NCI-H128 (cell line): ENCODE measurements around the gene SHC2.
"Not testable (repeated sequence)": the region's sequence is repeated elsewhere in the genome, so short reads cannot be mapped to it uniquely, and the experiment has no call there.

ENCODE experiments used
- DNase-seq: peaks from one replicate; lab custom pipeline; 2025; ENCODE audit not compliant: unreplicated experiment; lab: John Stamatoyannopoulos, UW

SHC2 gene

GRCh38 chr19:427675-428074 lies 33.2 kb downstream of the SHC2 start:
- not testable (repeated sequence) for DNase-seq

DNA sequence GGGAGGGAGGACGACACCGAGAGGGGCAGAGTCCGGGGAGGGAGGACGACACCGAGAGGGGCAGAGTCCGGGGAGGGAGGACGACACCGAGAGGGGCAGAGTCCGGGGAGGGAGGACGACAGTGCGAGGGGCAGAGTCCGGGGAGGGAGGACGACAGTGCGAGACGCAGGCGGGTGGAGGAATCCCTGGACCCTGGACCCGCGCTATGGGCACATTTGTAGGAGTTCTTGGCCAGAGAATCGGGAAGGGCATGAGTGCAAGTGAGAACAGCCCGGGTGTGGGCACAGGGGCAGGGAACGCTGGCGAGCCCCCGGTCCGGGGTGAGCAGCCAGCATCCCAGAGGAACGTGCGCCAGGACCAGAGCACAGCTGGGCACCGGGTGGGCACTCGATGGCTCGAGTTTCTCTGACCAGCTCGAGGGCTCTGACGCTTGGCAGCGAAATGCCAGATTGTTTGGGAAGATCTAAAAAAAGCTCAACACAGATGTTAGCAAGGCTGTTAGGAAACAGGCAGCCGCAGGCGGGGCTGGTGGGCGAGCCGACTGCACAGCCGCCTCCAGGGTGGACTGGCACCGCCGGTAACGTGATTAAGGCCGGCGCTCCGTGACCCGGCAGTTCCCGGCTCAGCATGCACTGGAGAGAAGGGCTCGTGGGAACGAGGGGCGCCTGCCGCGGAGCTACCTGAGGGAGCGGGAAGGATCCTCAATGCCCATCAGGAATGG lies 33.9 kb downstream of the SHC2 start:
- DNase-seq = no peak

DNA sequence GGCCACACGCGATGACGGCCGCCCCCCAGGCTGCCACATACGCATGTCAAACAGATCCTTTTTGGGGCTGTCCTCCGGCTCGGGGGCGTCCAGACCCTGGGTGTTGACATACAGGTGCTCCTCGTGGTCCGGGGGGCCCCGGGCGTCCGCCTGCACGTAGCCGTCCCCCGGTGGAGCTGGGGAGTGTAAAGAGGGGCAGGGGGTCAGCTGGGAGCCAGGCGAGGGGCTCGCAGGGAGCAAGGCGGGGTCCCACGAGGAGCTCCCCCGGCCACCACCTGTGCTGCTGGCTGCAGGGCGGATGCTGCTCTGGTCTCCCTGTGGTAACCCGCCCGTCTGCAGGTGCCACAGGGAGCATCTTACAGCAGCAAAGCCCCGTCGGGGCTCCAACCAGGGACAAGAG lies 35.8 kb downstream of the SHC2 start:
- no peak for DNase-seq

DNA sequence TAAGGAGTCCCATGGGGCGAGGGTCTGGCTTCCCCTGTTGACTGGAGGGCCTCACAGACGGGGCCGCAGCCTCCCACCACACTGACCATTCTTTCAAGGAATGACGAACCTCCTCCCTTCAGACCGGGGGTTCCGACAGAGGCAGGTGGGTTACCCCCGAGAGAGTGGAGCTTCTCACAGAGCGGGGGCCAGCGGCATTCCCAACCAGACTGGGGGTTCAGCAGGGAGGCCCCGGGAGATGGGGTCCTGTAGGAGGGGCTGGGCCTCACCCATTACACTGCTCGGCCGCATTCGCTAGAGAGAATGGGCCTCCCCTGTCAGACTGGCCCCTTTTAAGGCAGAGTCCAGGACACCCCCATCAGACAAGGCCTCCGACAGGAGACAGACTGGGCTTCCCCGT lies 36.3 kb downstream of the SHC2 start:
- no peak for DNase-seq

DNA sequence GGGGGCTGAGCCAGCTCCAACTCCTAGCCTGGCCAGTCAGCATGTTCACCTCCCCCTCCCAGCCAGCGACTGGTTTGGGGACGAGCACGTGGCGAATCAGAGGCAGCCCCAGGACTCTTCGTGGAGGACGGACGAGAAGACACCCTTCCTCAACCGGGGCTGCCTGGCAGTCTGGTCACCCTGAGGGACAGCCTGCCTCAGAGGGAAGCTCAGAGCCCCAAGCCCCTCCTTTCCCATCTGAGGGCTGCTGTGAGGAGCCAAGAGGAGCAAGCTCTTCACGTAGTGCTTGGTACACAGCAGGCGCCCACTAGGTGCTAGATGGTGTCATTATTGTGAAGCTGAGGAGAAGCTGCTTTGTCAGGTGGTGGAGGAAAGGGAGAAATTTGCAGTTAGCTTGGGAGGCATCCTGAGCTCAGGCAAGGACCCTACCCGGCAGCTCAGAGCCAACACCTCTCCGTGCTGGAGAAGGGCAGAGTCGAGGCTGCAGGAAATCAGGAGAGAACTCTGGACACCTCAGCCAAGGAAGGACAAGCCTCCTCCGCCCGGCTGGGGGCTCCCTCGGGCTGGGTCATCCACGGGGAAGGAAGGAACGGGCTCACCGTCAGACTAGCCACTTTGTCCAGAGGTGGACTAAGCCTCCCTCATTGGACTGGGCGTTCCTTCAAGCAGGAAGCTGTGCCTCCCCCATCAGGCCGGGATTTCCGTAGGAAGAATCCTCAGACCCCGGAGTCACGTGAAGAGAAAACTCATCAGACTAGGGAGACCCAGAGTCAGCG lies 37.0 kb downstream of the SHC2 start:
- DNase-seq = no peak

GRCh38 chr19:422917-423226 lies 38.0 kb downstream of the SHC2 start:
- DNase-seq = not testable (repeated sequence)

DNA sequence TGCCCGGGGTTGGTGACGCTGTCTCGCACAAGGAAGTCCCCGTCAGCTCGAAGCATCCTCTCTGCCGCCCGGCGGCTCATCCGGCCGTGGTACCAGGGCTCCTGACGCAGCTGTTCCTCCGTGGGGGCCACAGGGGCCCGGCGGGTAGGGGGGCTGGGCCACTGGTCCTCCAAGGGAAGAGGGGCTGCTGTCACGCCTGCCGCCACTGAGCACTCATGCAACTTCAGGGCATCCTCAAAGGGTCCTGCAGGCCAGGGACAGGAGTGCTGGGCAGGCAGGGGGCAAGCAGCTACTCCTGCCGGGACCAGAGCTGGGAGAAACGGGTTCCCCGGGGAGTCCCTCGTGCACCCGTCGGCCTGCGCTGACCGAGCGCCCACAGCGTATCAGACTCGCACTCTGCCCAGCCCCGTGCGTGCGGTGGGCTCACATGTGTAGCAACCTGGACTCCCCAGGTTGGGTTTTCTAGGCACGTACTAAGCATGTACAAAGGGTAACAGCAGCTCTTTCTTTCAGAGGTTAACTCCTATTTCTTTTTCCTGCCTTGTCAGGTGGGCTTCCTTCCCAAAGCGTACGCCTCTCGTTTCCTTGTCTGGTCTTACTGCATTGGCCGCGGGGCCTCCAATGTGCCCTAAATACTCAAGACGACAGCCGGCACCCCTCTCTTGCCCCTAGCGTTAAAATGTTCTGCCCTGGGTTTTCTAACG lies 38.5 kb downstream of the SHC2 start:
- DNase-seq = no peak

DNA sequence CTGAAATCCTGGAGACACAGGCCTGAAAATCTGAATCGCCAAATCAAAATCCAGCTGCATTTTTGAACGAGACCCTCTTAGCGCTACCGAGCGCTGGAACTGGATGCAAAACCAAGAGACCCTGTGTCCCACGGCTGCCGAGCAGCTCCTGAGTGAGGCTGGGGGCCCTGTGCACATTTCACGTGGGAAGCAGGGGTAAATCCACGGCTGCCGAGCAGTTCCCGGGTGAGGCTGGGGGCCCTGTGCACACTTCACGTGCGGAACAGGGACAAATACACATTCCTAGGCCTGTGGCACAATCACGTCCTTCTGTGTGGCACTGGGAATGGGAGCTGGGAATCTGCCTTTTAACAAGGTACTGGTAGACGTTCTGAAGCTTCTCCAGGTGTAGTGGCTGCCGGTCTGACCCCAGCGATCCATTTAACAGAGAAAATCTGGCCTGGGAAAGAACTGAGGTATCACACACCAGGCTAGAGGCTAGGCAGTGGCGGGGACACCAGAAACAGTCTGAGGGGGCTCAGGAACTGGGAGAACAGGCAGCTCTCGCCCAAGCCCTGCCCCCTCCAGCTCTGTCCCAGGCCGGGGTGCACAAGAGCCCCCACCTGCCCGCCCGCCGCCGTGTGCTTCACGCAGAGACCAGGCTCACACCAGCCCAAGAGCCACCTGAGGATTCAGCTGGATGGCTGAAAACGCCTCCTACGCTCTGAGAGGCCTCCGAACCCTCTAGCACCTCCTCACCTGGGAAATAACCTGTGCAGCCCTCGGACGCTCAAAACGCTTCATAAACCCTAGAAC lies 40.9 kb downstream of the SHC2 start:
- DNase-seq = no peak

- no peak for DNase-seq
Measured at GRCh38 chr19:418761-419671, 41.8 kb downstream of the SHC2 start.

GRCh38 chr19:416416-416815 lies 44.4 kb downstream of the SHC2 start:
- DNase-seq = no peak

- no peak for DNase-seq
Measured at GRCh38 chr19:415292-415691, 45.5 kb downstream of the SHC2 start.

- DNase-seq = no peak
Measured at GRCh38 chr19:413756-414420, 46.9 kb downstream of the SHC2 start.

DNA sequence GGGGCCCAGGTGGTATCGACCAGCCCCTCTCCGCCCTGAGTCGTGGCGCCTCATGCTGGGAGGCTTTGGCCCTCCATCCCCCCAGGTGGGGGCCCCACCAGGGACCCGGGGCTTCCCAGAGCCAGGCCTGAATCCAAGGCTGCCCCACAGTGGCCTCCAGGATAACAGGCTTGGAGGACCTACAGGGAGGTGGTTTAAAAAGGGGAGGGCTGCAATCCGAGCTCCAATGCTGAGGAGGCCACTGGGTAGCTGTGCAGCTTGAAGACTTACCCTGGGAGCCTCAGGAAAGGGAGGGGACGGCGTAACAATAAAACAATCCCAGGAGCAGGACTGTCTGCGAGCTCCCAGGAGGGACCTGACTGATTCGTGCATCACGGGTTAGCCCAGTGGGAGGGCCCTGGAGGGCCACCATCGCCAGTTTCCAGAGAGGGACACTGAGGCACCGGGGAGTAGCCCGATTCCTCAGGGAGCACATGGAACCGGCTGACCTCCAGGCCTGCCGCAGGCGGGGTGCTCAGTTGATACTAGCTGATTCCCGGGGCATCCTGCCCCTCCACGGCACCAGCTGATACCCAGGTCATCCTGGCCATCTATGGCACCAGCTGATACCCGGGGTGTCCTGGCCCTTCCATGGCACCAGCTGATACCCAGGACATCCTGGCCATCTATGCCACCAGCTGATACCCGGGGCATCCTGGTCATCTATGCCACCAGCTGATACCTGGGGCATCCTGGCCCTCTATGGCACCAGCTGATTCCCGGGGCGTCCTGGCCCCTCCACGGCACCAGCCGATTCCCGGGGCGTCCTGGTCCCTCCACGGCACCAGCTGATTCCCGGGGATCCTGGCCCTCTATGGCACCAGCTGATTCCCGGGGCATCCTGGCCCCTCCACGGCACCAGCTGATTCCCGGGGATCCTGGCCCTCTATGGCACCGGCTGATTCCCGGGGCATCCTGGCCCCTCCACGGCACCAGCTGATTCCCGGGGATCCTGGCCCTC lies 48.2 kb downstream of the SHC2 start:
- no peak for DNase-seq

DNA sequence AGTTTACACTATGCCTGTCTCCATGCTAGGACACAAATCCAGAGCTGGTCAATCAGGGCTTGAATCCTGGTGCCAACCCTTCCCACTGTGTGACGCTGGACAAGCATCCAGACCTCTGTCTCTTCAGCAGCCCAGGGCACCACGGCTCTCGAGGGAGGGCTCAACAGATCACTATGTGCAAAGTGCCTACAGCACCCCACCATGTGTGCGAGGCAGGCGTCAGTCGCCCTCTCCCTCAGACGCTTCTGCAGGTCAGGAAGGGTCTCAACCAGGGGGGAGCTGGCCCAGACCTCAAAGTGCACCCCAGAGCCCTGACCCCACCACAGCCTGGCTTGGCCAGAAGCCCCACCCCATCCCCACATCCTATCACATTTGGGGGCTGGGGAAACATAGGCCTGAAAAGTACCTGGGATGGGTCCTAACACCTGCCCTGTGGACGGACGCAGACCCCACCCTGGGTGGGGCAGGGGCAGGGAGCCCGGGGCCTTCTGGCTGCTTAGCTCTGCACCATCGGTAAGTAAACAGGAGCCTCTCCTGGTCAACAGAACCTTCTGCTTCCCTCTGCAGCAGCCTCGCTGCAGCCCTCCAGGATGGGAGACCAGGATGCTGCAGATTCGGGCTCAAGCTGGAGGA lies 49.0 kb downstream of the SHC2 start:
- DNase-seq = no peak

DNA sequence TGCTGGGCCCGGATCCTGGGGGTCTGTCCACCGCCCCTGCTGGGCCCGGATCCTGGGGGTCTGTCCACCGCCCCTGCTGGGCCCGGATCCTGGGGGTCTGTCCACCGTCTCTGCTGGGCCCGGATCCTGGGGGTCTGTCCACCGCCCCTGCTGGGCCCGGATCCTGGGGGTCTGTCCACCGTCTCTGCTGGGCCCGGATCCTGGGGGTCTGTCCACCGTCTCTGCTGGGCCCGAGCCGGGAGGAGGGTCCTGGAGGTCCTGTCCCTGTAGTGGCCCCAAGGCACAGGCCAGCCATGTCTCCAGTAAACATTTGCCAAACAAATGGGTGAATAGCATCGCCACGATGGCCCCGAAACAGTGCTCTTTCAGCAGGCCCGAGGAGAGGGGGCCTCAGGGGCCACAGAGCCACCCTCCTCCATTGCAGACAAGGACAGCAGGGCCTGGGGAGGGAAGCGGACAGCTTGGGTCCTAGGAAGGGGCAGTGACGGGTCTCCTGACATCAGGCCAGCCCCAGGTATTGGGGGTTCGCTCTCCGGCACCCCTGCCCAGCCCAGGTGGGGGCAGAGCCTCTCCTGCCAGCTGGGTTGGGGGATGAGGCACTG lies 49.6 kb downstream of the SHC2 start:
- not testable (repeated sequence) for DNase-seq

DNA sequence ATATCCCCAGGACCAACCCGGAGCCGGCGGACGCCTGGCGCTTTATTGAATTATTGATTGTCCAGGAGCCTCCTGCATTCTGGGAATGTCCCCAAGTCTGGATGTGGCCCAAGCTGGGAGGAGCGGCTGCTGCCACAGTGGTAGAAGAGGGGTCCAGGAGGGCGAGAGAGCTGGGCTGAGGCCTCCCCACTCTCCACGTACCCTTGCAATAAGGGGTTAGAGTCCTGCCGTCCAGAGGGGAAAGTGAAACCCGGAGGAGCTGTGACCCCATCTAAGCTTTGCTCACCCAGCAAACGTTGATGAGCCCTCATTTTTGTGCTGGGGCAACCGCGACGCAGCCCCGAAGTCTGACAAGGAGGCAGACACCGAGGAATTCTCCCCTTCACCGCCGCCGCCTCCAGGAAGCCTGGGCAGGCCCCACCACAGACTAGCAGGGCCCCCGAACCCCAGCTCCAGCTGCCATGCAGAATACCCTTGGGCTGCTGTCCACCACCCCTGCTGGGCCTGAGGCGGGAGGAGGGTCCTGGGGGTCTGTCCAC lies 50.5 kb downstream of the SHC2 start:
- no peak for DNase-seq

DNA sequence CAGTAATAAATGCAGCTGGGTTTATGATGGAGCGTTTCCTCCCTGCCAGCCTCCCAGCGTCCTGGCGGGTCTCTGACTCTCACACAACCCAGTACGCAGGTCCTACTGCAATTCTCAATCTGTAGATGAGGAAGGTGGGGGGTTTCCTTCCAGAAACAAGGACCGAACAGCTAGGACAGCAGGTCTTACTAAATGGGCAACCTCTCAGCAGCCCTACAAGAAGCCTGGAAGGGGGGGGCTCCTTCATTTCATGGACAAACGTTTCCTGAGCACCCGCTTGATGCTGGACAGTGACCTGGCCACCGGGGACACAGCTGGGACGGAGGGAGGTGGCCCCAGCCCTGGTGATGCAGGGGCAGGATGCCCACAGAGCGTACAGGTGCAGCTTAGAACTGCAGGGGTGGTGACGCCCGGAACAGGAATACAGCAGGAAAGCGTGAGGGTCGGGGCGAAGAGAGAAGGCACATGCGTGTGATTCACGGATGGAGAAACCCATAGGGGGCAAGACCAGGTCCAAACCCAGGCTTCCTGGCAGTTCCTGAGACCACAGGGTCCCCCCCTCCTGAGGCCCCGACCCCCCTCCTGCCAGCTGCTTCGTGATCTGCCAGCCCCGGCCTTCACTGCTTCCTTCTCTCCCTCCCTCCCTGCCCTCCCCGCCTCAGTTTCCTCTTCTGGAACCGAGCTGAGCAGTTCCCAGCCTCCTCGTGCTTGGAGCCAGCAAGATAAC lies 51.2 kb downstream of the SHC2 start:
- no peak for DNase-seq
